Measurements from ENCODE around the gene CORO1C.

CORO1C gene

DNA sequence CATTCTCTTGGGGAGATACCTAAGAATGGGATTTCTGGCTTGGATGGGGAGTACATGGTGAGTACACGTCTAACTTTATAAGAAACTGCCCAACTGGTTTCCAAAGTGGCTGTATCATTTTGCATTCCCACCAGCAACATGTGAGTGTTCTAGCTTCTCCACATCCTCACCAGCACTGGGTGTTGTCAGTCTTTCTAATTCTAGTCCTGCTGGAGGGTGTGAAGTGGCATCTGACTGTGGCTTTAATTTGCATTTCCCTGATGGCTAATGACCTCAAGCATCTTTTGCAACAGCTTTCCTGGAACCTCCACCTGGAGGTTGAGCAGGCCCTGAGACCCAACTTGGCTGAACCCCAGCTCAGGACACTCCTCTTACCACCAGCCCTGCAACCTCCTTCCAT is 115.4 kb downstream of the CORO1C start:
- DNase-seq (ENCODE audit: low read depth in 2 of 2): no peak

DNA sequence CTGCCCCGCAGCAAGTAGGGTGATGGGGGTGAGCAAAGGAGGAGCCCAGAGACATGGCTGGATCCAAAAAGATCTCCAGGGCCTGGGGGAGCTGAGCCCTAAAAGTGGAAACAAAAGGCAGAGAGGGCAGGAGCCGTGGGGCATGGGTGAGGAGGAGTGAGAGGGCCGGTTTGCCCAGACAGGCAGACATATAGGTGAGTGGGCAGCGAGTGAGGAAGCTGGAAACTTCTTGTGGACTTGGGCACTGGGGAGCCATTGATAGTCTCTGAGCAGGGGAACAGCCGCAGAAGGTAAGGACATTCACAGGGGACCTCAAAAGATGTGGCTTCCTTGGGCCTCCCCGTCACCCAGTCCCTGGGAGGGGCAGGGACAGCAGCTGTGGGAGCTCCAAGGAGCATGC is 116.7 kb downstream of the CORO1C start:
- no peak for DNase-seq (ENCODE audit: low read depth in 2 of 2)

DNA sequence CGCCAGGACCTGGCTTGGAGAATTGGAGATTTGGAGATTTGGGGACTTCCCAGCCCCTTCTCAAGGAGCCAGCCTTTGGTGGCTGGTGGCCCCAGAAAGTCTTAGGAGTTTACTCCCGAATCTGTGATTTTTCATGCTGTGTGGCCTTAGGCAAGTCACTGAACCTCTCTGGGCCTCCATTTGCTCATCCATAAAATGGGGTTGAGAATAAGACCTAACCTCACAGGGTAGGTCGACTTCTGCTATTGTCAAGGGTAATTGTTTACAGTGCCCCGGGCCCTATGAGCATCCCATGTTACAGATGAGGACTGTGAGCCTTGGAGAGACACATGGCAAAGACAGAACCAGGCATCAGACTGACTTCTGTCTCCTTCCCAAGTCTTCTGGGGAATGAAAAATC is 117.3 kb downstream of the CORO1C start:
- DNase-seq (ENCODE audit: low read depth in 2 of 2): no peak

DNA sequence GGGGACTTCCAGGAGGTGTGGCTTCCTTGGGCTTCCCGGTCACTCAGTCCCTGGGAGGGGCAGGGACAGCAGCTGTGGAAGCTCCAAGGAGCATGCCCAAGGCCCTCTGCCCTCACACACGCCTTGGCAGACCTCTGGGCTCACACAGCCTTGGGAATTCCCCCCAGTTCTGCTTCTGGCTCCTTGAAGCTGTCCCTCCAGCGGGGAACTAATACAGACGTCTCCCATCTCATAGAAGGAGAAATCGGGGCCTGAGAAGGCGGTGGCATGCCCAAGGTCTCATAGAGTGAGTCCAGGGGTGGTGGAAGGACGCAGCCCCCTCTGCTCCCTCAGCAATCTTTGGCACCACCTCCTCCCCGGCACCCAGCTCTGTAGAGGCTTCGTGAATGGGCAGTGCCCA is 117.8 kb downstream of the CORO1C start:
- no peak for DNase-seq (ENCODE audit: low read depth in 2 of 2)

DNA sequence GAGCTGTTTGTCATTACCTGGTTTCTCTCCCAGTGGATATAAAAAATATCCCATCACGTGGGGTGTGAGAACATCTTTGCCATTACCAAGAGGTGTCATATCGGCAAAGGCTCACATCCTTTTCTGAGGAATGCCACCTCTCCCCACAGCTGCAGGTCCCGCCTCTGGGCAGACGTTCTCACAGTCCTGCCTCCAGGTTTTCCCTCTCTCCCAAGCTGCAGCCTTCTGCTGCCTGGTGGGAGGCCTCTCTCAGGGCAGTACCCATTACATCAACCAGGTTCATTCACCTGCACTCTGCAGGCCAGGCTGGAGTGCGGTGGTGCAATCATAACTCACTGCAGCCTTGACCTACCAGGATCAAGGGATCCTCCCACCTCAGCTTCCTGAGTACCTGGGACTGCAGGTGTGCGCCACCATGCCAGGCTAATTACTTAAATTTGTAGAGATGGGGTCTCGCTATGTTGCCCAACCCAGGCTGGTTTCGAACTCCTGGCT is 118.5 kb downstream of the CORO1C start:
- no peak for DNase-seq (ENCODE audit: low read depth in 2 of 2)

DNA sequence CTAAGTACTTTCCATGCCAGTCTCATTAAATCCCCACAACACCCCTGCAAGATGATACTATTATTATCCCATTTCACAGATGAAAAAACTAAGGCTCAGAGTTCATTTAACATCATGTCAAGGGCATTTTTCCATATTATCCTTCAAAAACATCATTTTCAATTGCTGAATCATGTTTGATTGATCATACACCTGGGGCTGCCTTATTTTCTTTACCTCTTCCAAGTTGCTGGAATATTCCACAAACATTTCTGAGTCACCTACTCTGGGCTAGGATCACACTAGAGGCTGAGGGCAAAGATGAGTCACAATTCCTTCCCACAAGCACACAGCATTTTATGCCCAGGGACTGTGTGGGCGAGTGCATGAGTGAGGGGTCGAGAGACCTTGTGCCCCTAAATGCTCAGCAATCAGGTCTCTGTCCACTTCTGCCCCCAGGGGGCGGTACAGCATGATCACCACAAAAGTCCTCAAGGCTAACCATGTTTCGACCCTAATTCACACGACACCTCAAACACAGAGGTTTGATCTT is 119.4 kb downstream of the CORO1C start:
- peak in 1 of 2 donors; percentile 45 for DNase-seq (ENCODE audit: low read depth in 2 of 2)

DNA sequence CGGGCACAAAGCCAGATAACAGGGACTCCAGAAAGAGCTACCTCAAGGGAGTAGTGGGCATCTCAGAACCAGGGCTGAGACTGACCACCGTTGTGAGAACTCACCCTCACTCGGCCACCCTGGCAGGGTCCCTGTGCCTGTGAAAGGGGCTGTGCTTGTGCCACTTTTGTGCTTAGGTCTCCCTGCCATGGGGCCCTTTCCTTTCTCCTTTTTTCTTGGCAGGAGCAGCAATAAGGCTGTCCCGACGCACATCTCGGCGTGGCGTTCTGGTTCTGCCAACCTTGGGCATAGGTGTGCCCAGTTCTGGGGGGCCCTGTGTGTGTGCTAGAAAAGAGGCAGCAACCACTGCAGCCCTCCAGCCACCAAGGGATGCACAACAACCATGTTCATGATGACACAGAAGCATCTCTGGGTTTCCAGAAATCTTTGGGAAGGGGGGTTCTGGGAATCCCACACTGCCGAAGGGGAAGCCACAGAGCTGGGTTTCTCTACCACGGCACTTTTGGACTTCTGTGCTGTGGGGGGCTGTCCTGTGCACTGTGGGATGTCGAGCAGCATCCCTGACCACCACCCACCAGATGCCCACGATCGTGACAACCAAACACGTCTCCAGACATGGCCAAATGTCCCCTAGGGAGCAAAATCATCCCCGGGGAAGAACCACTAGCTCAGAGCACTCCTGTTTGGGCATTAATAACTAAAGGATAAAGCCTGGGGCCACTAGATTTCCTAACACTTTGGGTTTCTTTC is 120.3 kb downstream of the CORO1C start:
- no peak for DNase-seq (ENCODE audit: low read depth in 2 of 2)

GRCh38 chr12:108610336-108610815 is 120.9 kb downstream of the CORO1C start:
- no peak for DNase-seq (ENCODE audit: low read depth in 2 of 2)

DNA sequence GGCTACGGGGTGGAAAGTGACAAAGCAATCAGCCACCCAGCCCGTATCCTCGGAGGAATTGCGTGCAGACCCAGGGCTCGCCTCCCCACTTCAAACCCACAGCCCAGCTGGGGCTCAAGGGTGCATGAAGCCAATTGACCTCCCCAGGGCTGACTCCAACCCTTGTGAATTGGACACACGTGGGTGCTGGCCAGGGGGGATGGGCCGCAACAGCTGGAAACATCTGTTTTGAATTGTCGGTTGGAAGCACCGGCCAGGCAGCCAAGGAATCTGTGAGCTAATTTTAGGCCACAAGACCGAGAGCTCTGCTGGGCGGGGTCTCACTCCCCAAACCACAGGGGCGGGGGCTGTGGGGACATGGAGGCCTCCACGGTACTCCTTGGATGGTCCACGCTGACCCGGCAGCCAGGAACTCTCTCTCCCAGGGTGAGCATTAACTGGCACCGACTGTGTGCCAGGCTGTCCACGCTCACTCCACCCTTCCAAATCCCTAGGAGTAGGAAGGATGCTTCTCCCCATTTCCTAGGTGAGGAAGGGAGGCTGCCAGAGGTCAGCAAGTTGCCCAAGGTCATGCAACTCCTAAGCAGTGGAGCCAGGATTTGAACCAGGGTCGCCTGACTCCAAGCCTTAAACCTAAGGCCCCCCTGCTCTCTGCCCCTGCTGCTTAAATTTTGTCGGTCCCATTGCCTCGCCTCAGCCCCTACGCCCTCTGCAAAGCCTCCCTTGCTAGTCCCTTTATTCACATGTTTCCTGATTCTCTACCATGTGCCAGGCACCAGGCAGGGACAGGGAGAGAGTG is 121.6 kb downstream of the CORO1C start:
- no peak for DNase-seq (ENCODE audit: low read depth in 2 of 2)

DNA sequence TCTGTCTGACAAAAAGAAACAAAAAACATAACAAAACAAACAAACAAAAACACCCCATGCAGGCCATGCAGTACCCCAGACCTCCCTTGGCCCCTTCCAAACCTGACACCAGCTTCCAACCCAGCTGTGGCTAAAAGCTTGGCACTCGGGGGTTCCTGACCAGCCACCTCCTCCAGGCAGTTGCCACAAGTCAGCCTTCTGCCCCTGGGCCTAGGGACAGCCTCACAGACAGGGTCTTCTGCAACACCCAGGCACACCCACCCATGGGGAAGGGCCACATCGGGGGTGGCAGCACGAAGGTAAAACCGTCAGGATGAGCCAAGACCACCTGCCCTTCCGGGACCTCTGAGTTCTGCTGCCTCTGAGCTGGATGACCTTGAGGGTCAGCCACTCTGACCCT is 122.7 kb downstream of the CORO1C start:
- no peak for DNase-seq (ENCODE audit: low read depth in 2 of 2)

- DNase-seq (ENCODE audit: low read depth in 2 of 2): no peak
These were observed 123.2 kb downstream of the CORO1C start for GRCh38 chr12:108607981-108608600.

DNA sequence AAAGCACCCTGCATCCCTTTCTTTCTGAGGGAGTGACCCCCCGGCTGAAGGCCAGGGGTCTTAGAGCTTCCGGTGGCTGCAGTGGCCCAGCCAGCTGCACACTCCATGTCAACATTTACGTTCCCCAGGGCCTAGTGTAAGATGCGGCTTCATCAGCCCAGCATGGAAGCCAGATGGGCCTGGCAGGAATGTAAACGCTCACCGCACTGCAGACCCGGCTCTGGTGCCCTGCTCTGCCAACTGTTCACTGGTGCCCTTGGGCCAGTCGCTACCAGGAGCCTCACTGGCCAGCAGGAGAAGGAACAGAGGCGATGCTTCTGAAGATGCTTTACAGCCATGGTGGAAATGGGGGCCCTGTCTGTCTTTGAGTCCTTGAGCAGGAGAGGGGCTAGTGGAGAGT is 124.8 kb downstream of the CORO1C start:
- DNase-seq (ENCODE audit: low read depth in 2 of 2): no peak

- DNase-seq (ENCODE audit: low read depth in 2 of 2): no peak
These were observed 125.5 kb downstream of the CORO1C start for GRCh38 chr12:108605690-108606406.

GRCh38 chr12:108605000-108605689 is 126.2 kb downstream of the CORO1C start:
- no peak for DNase-seq (ENCODE audit: low read depth in 2 of 2)

DNA sequence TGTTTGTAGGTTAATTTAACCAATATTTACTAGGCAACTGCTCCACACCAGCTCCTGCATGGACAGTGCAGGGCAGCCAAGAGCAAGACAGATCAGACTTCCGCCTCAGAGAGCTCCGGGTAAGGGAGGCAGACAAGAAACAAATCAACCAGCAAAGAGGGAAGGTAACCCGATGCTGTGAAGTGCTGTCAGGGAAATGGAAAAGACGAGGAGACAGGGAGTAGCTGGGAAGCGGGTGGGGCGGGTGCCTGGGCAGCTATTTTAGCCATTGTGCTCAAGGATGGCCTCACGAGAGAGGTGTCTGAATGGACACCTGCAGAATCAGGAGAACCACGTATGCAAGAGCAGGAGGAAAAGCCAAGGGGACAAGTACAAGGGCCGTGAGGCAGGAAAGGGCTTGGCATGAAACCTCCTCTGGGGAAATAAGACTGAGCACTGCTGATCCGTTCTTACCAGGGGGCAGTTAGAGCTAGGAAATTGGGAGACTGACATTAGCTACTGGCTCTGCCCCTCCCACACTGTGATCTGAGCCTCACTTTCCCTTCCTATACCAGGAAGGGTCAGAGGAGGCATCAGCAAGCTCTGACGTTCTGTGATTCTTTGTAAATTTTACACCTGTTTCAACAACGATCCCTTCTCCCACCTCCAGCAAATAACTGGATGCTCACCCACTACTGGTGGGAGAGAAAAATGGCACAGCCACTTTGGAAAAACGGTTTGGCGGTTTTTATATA is 126.9 kb downstream of the CORO1C start:
- DNase-seq (ENCODE audit: low read depth in 2 of 2): no peak

GRCh38 chr12:108603743-108604142 is 127.6 kb downstream of the CORO1C start:
- DNase-seq (ENCODE audit: low read depth in 2 of 2): no peak

- DNase-seq (ENCODE audit: low read depth in 2 of 2): no peak
These were observed 128.2 kb downstream of the CORO1C start for GRCh38 chr12:108602976-108603704.

- no peak for DNase-seq (ENCODE audit: low read depth in 2 of 2)
These were observed 129.1 kb downstream of the CORO1C start for GRCh38 chr12:108602209-108602705.

DNA sequence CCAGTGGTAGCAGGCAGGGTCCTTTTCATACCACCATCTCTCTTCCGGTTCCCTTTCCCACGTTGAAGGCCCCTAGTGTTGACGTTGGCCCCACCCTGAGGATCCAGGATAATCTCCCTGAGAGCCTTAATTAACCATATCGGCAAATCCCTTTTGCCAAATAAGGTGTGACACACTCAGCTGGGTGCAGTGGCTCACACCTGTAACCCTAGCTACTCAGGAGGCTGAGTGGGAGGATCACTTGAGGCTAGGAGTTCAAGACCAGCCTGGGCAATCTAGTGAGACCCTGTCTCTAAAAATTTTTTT is 130.7 kb downstream of the CORO1C start:
- no peak for DNase-seq (ENCODE audit: low read depth in 2 of 2)
